ENCODE data around the gene SELENOO. TPM values are rescaled to one million over a fixed set of nuclear protein-coding genes. Genes with fewer than 3 reads are reported as not detected.

Gene SELENOO
- total RNA-seq, 1 donor from 2014 or later: 24.2 TPM

- intact Hi-C loops (cut with micrococcal nuclease): loop anchor here (2.0 kb wide), 2 partner anchors 17 to 77 kb away; partner anchors contain the start of gene SELENOO
These were observed 16.6 kb upstream of the SELENOO start for GRCh38 chr22:50184004-50184901.

DNA sequence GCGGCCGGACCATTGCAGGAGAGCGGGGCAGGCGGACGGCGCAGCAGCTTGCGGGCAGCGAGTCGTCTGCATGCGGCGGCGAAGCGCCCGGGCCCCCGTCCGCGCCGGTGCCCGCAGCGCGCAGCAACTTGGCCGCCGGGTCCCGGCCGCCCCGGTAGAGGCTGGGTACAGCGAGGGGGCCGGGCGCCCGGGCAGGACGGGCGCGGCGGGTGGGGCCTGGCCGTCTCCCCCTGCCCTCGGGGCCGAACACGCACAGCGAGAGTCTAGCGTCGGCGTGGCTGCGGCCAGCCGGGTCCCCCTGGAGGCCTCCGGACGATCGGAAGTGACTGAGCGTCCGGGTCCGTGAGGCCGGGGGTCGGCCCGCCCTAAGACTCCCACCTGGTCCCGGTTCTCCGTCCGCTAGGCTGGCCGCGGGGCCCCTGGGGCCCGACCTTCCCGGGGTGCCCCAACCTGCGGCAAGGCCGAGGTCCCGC lies 15.9 kb upstream of the SELENOO start:
- intact Hi-C loops (cut with micrococcal nuclease): loop anchor here (2.0 to 5.0 kb wide), 3 partner anchors 16 to 348 kb away; partner anchors contain the start of gene SELENOO

DNA sequence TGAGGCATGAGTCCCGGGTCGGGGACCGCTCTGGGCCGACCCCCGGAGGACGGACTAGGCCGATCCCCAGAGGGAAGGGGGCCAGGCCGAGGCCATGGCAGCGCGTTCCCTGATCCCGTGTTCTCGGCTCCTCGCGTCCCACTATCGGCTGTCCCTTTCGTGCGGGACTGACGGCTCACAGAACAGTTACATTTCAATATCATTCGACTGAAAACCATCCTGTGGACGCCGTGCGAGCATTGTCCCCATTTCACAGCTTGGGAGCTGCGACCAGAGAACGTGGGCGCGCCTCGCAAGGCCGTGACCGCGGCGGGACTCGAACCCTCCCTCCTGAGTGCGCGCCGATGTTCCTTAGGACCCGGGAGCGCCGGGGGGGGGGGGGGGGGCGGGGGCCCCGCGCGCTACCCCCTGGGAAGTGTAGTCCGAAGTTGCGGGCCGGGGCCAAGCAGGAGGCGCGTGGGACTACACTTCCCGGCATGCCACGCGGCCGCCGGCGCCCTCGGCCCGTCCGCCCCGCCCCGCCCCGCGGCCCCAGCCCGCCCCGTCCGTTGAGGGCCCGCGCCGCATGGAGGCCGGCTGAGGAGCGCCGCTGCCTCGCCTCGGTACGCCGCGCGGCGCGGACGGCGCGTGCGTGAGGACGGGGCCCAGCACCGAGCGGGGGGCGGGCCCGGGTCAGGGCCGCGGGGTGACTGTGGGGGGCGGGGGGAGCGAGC lies 15.3 kb upstream of the SELENOO start, which contains the start of gene TRABD:
TSS of gene TRABD (plus strand) at position 539 of the 713 bp plus-strand sequence. CDS start 7,148 bp downstream, outside the sequence.
- intact Hi-C loops (cut with micrococcal nuclease): loop anchor here (2.0 to 5.0 kb wide), 3 partner anchors 15 to 348 kb away; partner anchors contain the start of gene SELENOO

- intact Hi-C loops (cut with micrococcal nuclease): loop anchor here (5.0 kb wide), 1 partner anchor 349 kb away; no protein-coding TSS in a partner anchor
These were observed 14.6 kb upstream of the SELENOO start for GRCh38 chr22:50186181-50186714.

DNA sequence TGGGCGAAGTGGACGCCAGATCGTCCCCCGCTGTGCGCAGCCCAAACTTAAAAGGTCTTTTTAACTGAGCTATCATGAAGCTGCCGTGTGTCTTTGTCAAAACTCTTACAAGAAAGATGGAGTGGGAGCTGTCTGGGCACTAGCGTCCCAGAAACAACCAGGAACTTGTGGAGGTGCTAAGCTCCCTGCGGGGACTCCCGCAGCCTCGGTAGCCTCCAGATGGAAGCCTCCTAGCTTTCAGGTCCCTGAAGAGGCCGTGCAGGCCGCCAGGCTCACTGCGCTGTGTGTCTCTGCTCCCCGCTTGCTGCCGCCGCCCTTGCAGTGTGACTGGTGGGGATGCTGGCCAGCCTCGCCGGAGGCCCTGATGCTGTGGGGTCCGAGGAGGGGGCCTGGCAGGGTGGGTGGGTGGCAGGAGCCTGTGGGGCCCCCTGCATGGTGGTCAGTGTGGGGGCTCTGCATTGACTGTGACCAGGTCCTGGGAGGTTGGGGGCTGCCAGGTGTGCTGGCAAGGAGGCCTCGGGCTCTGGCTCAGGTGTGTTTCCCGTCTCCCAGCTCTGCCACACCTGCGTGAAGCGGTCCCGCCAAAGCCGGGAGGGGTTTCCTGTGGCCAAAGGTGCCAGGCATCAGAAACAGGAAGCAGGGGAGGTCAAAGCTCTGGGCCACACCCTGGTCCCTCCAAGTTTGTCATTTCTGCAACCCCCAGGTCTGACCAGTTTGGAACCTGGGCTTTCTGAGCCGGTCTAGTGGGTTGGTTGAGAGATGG lies 13.9 kb upstream of the SELENOO start:
- intact Hi-C loops (cut with micrococcal nuclease): loop anchor here (5.0 kb wide), 1 partner anchor 350 kb away; no protein-coding TSS in a partner anchor

GRCh38 chr22:50188356-50188755 lies 12.5 kb upstream of the SELENOO start:
- intact Hi-C loops (cut with micrococcal nuclease): loop anchor here (5.0 kb wide), 1 partner anchor 351 kb away; no protein-coding TSS in a partner anchor

GRCh38 chr22:50189184-50189848 lies 11.5 kb upstream of the SELENOO start:
- intact Hi-C loops (cut with micrococcal nuclease): loop anchor here (5.0 kb wide), 1 partner anchor 352 kb away; no protein-coding TSS in a partner anchor

GRCh38 chr22:50189849-50190181 lies 11.0 kb upstream of the SELENOO start:
- intact Hi-C loops (cut with micrococcal nuclease): loop anchor here (1.0 to 5.0 kb wide), 7 partner anchors 10 to 353 kb away; partner anchors contain the start of genes LMF2, NCAPH2 and TUBGCP6

GRCh38 chr22:50190182-50190940 lies 10.4 kb upstream of the SELENOO start:
- intact Hi-C loops (cut with micrococcal nuclease): loop anchor here (1.0 to 5.0 kb wide), 6 partner anchors 10 to 336 kb away; partner anchors contain the start of genes LMF2, NCAPH2 and TUBGCP6

DNA sequence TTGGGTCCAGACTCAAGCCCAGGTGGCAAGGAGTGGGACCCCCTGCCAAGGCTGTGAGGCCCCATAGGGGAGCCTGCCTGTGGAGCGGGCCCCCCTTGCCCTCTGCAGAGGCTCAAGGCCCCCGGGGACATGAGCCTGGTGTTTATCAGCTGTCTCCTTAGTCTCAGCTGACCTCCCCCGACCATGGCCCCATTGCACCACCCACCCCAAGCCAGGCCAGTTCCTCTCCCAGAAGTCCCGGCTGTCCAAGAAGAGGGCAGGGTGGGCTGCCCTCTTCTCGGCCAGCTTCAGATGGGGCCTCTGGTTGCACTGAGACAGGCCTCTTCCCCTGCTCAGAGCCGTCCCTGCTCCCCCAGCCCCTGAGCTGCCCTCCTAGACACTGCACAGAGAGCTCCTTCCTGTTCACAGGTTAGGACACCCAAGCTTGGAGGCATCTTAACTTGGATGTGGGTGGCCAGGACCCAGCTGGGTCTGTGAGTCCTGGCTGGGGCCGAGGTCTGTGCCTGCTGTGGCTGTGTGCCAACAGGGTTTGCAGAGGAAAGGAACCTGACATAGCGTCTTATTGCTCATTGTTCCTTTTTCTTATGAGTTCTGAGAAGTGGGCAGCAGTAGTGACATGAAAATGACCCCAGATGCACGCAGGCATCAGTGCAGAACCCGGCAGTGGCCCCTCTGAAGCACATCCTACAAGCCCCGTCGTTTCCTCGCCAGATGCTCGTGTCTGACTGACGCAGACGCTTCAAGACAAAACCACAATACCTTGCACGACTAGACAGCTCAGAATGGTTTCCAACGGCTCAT lies 9.7 kb upstream of the SELENOO start:
- intact Hi-C loops (cut with micrococcal nuclease): loop anchor here (1.0 to 5.0 kb wide), 6 partner anchors 9 to 336 kb away; partner anchors contain the start of genes LMF2, NCAPH2 and TUBGCP6

GRCh38 chr22:50192436-50193204 lies 8.2 kb upstream of the SELENOO start:
- intact Hi-C loops (cut with micrococcal nuclease): loop anchor here (5.0 kb wide), 2 partner anchors 255 to 315 kb away; partner anchors contain the start of genes LMF2 and NCAPH2

DNA sequence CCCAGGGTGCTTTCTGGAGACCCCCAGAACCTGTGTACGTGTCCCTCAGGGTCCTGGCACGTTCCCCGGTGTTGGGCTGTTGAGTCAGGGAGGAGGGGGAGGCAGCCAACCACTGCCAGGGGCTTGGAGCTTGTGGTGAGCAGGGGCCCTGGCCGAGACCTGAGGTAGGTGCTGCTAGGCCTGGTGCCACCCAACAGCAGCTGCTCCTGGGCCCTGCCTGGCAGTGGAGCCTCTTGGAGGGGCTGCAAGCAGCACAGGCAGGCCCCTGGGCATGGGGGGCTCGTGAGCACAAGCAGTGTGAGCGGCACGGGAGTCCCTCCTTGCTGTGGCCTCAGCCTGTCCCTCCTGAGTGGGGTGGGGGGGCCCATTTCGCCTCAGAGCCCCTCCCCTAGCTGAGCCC lies 7.2 kb upstream of the SELENOO start:
- intact Hi-C loops (cut with micrococcal nuclease): loop anchor here (5.0 kb wide), 2 partner anchors 256 to 314 kb away; partner anchors contain the start of genes LMF2 and NCAPH2

DNA sequence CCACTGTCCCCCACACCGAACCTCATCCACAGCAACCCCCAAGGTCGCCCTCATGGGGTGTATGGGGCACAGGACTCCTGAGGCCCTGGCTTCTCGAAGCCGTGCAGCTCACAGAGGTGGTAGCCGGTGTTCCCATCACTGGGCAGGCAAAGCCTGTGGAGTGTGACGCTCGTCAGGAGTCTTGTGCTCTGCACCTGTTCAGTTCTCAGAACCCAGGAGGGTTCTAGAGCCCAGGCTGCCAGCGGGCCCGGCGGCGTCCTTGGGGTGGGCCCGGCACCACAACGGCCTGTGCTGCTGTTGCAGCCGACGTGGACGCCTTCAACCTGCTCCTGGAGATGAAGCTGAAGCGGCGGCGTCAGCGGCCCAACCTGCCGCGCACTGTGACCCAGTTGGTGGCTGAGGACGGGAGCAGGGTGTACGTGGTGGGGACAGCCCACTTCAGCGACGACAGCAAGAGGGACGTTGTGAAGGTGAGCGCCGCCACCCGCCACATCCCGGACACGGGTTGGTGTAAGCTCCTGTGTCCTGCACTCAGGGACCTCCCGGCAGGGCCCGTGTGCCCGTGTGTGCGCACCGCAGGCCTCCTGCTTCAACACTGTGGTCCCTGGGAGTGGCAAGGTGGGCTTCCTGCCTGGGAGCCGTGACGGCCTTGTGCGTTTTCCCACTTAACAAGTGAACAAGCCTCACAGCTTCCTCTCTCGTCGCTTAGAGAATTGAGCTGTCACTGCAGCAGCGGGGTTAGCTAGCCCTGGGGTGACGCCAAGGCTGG lies 6.6 kb upstream of the SELENOO start:
- intact Hi-C loops (cut with micrococcal nuclease): loop anchor here (5.0 kb wide), 2 partner anchors 257 to 313 kb away; partner anchors contain the start of genes LMF2 and NCAPH2

DNA sequence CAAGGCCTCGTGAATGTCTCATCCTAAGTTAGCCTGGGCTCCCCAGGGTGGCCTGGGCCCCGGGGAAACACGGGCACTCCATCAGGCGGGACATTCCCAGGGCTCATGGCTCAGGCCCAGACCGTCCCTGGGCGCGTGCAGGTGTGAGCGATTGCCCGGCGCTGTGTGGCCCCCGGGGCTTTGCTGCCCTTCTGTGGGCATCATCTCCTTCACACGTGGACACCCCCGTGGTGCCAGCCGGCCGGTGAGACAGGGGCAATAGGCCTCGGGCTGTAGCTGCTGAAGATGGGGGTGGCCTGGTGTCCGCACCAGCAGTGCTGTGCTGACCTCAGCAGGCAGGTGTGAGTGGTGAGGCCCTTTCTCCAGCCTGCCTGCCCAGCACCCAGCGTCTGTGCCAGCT lies 4.6 kb upstream of the SELENOO start:
- intact Hi-C loops (cut with micrococcal nuclease): no loop called here

DNA sequence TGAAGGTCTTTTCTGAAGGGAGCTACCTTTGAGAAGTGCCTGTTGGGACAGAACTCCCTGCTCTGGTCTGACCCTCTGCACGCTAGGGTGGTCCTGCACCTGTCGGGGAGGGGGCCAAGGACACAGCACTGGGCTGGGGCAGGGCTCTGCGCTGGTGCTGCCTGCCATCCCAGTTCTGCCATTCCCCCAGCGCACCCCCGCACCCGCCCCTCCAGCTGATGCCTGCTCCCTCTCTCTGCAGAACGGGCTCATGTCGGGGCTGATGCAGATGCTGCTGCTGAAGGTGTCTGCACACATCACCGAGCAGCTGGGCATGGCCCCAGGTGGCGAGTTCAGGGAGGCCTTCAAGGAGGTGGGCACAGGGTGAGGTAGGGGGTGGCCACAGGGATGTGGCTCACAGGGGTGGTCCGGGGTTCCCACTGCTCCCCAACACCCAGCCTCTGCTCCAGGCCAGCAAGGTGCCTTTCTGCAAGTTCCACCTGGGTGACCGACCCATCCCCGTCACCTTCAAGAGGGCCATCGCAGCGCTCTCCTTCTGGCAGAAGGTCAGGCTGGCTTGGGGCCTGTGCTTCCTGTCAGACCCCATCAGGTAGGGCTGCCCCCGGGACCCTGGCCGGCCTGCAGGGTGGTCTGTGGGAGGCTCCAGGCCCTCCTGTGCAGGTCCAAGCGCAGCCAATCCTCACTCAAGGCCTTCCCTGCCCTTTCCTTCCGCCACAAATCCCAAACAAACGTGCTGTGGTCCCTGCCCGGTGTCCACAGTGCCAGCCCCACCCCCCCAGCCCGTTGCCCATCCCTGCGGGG lies 3.6 kb upstream of the SELENOO start:
- intact Hi-C loops (cut with micrococcal nuclease): no loop called here

Measured in T-helper 1 cell treated with Interleukin-12 subunit alpha and Interleukin-12 subunit beta and Interleukin-4 antibody, amounts not matched to agents 30 ng/mL and 1 ng/mL, for 36 hours (primary cell).